GM19328 (cell line): ENCODE results near the gene MYH9.

Experiments
- ATAC-seq: cut with Tn5 transposase; IDR thresholded peaks from one replicate; pipeline ENCODE4 v1.9.1; 2021; ENCODE audit warnings: mild to moderate bottlenecking, moderate library complexity; ENCODE audit not compliant: unreplicated experiment

The MYH9 gene

GRCh38 chr22:36386900-36387708, 663 bp downstream of the MYH9 start:
- ATAC-seq, result peak; percentile 3

GRCh38 chr22:36386351-36386899, 1.3 kb downstream of the MYH9 start:
- ATAC-seq, result no peak

GRCh38 chr22:36385491-36386350, 2.0 kb downstream of the MYH9 start:
- no peak for ATAC-seq

- no peak for ATAC-seq
Observed at GRCh38 chr22:36384766-36385481, 2.8 kb downstream of the MYH9 start.

- no peak for ATAC-seq
Observed at GRCh38 chr22:36383110-36383581, 4.6 kb downstream of the MYH9 start.

- no peak for ATAC-seq
Observed at GRCh38 chr22:36381513-36382128, 6.1 kb downstream of the MYH9 start.

- ATAC-seq, result no peak
Observed at GRCh38 chr22:36379593-36380361, 8.0 kb downstream of the MYH9 start.

- no peak for ATAC-seq
Observed at GRCh38 chr22:36378869-36379217, 8.9 kb downstream of the MYH9 start.

- ATAC-seq, result no peak
Observed at GRCh38 chr22:36378080-36378868, 9.5 kb downstream of the MYH9 start.

- ATAC-seq, result no peak
Observed at GRCh38 chr22:36377022-36377631, 10.6 kb downstream of the MYH9 start.

- no peak for ATAC-seq
Observed at GRCh38 chr22:36376265-36376664, 11.5 kb downstream of the MYH9 start.

- ATAC-seq, result no peak
Observed at GRCh38 chr22:36375071-36375980, 12.4 kb downstream of the MYH9 start.

- ATAC-seq, result no peak
Observed at GRCh38 chr22:36374603-36375024, 13.2 kb downstream of the MYH9 start.

- ATAC-seq, result no peak
Observed at GRCh38 chr22:36373258-36373579, 14.5 kb downstream of the MYH9 start.

- ATAC-seq, result no peak
Observed at GRCh38 chr22:36371920-36372319, 15.8 kb downstream of the MYH9 start.

GRCh38 chr22:36369922-36370791, 17.6 kb downstream of the MYH9 start:
- ATAC-seq, result no peak
